Right lobe of liver (tissue), 6 donors: ENCODE data around the gene SCTR. TPM values are rescaled to one million over a fixed set of nuclear protein-coding genes. Genes with fewer than 3 reads are reported as not detected.

Experiments
- ATAC-seq, 4 donors: fragments of 200-7000 bp; cut with Tn5 transposase; one replicate each; pipeline ENCODE4 v1.9.1; 2020; ENCODE audit warnings: mild to moderate bottlenecking in 4 of 4, moderate library complexity in 4 of 4
- DNase-seq, 3 donors: peaks; one replicate each; pipeline ENCODE4 v3.0.0-alpha.2; 2020
- H3K27ac ChIP-seq, 3 donors: fragments of 200-600 bp; one replicate each; pipeline ENCODE4 v1.8.0; 2022
- H3K27me3 ChIP-seq, 2 donors: fragments of 200-600 bp; one replicate each; pipeline ENCODE4 v1.8.0; 2022
- H3K36me3 ChIP-seq, 4 donors: fragments of 200-600 bp; sonication (generic) in 1 of 4; one replicate each; pipeline versions ENCODE4 v1.5.1 to v1.8.0; 2017 to 2022; ENCODE audit warnings: control low read depth in 1 of 4
- H3K4me1 ChIP-seq, 4 donors: fragments of 200-600 bp; sonication (generic) in 1 of 4; one replicate each; pipeline versions ENCODE4 v1.5.1 to v1.8.0; 2017 to 2022; ENCODE audit warnings: control low read depth in 1 of 4
- H3K4me3 ChIP-seq, 3 donors: fragments of 200-600 bp; one replicate each; pipeline ENCODE4 v1.8.0; 2022
- H3K9me3 ChIP-seq, 4 donors: fragments of 200-600 bp; sonication (generic) in 1 of 4; one replicate each; pipeline versions ENCODE4 v1.5.1 to v1.8.0; 2017 to 2022; ENCODE audit warnings: control low read depth in 1 of 4
- POLR2A ChIP-seq: fragments of 450-650 bp; IDR thresholded peaks from one replicate; pipeline ENCODE4 v1.6.1; 2017; ENCODE audit warnings: antibody characterized with exemption, mild to moderate bottlenecking
- WGBS: methylation state at CpG from one replicate; pipeline ENCODE4 v1.1.6; 2018; ENCODE audit warnings: low coverage, low lambda C conversion rate; ENCODE audit not compliant: insufficient coverage; ENCODE audit errors: missing lambda C conversion rate; 5-methylcytosine and 5-hydroxymethylcytosine counted together
- intact Hi-C, 2 donors: fragments of 100-400 bp; cut with DNase I; formaldehyde crosslinking; loops; one replicate each; pipeline versions ENCODE4 v1.11.2 to v1.14.1; 2022
- total RNA-seq, 6 experiments: library from RNA; depleted of rRNA in 2 of 6; stranded (reverse); fragments of >200 nt in 2 of 6; fragmentation: NEBNext Ultra II Directional in 3 of 6; extraction: Animal tissue kit (Norgen Biotek cat#: 25700) in 3 of 6; gene quantifications; one replicate each; pipeline versions ENCODE4 v1.1.0 to v1.2.4, GENCODE V29; 2016 to 2023
- TF ChIP-seq, protein P1 (sequence below), 4 donors: fragments of 200-600 bp in 3 of 4; fragments of 450-650 bp in 1 of 4; IDR thresholded peaks; one replicate each; pipeline versions ENCODE4 v1.5.1 to v1.8.0; 2016 to 2022; ENCODE audit warnings: antibody characterized with exemption in 4 of 4, mild to moderate bottlenecking in 2 of 4
- donor health status: DM: no; HTN: yes; CAD: no.
- donor health status: DM: no; HTN: no; CAD: no.
- donor health status: DM: no; HTN: no; CAD: no.
- donor health status: DM: no; HTN: yes; CAD: no.
- donor health status: DM: no; HTN: yes; CAD: no.

SCTR gene
- total RNA-seq, 6 experiments from 2014 or later = 0.12 to 0.38 (median 0.35) TPM; not detected in 2

DNA sequence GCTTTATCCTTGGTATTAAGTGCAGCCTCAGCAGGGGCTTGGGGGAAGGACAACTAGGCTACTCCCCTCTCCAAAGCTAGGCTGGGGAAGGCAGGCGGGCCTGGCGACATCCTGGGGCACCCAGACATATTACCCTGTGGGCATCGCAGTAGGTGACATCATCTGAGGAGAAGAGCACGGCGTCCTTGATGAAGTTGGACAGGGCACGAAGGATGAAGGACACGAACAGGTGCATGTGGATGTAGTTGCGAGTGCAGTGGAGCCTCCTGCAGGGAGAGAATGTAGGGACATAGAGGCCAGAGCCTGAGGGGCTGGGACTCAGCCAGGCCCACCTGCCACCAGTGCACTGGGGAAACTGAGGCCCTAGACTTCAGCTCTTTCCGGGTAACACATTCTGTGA lies 60.3 kb downstream of the SCTR start:
- H3K27me3 ChIP-seq = no peaks in the 10 kb centered on the region
- DNase-seq (no peak), ATAC-seq (no peak)
- no peaks in the 10 kb centered on the region for H3K4me1 ChIP-seq
- intact Hi-C loops = no loop called here
- WGBS = no CpG with 5 or more reads among the region's 9 CpGs
- no peaks in the 10 kb centered on the region for H3K36me3 ChIP-seq
- TF ChIP-seq, protein P1, sequence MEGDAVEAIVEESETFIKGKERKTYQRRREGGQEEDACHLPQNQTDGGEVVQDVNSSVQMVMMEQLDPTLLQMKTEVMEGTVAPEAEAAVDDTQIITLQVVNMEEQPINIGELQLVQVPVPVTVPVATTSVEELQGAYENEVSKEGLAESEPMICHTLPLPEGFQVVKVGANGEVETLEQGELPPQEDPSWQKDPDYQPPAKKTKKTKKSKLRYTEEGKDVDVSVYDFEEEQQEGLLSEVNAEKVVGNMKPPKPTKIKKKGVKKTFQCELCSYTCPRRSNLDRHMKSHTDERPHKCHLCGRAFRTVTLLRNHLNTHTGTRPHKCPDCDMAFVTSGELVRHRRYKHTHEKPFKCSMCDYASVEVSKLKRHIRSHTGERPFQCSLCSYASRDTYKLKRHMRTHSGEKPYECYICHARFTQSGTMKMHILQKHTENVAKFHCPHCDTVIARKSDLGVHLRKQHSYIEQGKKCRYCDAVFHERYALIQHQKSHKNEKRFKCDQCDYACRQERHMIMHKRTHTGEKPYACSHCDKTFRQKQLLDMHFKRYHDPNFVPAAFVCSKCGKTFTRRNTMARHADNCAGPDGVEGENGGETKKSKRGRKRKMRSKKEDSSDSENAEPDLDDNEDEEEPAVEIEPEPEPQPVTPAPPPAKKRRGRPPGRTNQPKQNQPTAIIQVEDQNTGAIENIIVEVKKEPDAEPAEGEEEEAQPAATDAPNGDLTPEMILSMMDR (IDR thresholded peaks at IDR 0.05) = no peak
- TF ChIP-seq POLR2A = no peak
- H3K27ac ChIP-seq = no peak overlapping the region
- no peaks in the 10 kb centered on the region for H3K9me3 ChIP-seq
- H3K4me3 ChIP-seq = no peak overlapping the region

DNA sequence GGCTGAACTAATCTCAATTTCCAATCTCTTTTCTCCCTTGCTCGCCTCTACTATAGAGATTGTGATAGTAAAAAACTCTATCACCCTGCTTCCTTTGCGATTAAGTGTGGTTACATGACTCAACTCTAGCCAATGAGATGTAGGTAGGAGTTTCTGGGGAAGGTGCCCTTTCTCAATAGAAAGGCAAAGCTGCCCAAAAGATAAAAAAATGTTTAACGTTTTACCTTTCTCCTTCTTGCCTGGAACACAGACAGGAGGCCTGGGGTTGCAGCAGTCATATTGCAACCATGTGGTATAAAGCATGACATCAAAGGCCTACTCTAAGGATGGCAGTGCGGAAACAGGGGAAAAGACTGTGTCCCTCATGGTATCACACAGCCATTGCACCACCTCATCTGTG lies 61.1 kb downstream of the SCTR start:
- DNase-seq (no peak), ATAC-seq (no peak)
- no peak for TF ChIP-seq POLR2A
- TF ChIP-seq, protein P1 (IDR thresholded peaks at IDR 0.05) = no peak
- intact Hi-C loops = no loop called here
- Histone ChIP-seq H3K27me3 (no peaks in the 10 kb centered on the region), H3K4me1 (no peaks in the 10 kb centered on the region), H3K36me3 (no peaks in the 10 kb centered on the region), H3K27ac (no peak overlapping the region), H3K4me3 (no peak overlapping the region), H3K9me3 (no peaks in the 10 kb centered on the region)
- 33% methylated on average over 4 of the region's 4 CpGs for WGBS

DNA sequence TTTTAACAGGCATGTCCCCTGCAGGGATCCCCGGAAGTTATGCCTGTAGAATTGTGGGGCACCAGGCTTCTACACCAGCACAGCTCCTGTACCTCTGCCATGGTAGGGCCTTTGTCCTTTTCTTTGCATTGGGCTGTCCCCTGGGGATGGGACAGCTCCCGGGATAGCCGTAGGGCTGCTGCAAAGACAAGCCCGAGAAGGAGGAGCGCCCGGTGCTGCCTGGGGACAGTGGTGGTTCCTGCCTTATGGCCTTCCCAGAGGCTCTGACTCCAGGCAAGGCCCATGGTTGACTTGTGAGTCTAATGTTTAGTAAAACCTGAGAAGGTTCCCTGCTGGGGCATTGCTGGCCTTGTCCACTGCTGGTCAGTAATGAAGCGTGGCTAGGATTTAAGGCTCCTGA lies 61.7 kb downstream of the SCTR start:
- H3K27ac ChIP-seq = no peak overlapping the region
- no peaks in the 10 kb centered on the region for H3K4me1 ChIP-seq
- intact Hi-C loops = no loop called here
- WGBS = no CpG with 5 or more reads among the region's 7 CpGs
- TF ChIP-seq, protein P1 (IDR thresholded peaks at IDR 0.05) = no peak
- TF ChIP-seq POLR2A = no peak
- H3K27me3 ChIP-seq = no peaks in the 10 kb centered on the region
- no peak for ATAC-seq
- DNase-seq = no peak
- H3K9me3 ChIP-seq = no peaks in the 10 kb centered on the region
- H3K4me3 ChIP-seq = no peak overlapping the region
- H3K36me3 ChIP-seq = no peaks in the 10 kb centered on the region

DNA sequence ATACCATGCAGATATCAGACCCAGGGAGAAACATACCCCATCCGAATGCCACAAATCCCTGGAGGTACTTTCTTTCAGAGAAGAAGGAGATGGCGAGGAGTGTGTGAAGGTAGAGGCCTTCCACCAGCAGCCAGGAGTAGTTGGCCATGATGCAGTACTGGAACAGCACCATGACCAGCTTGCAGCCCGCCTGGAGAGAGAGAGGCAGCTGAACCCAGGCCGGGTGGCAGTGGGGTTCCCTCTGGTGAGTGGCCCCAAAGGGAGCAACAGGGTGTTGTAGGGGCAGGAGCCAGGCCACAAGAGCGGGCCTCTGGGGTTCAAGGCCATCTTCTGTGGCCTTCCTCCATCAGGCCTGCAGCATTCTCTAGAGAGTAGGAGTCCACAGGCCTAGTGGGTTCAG lies 62.5 kb downstream of the SCTR start:
- DNase-seq = no peak
- intact Hi-C loops = no loop called here

More for the DNA sequence above, 62.5 kb downstream of the SCTR start:
- Histone ChIP-seq H3K4me1 (no peaks in the 10 kb centered on the region), H3K27me3 (no peaks in the 10 kb centered on the region), H3K4me3 (no peak overlapping the region), H3K9me3 (no peaks in the 10 kb centered on the region), H3K36me3 (no peaks in the 10 kb centered on the region), H3K27ac (no peak overlapping the region)
- no peak for ATAC-seq
- TF ChIP-seq, protein P1 (IDR thresholded peaks at IDR 0.05) = no peak
- TF ChIP-seq POLR2A = no peak
- WGBS = 100% methylated on average over 1 of the region's 5 CpGs
